ENCODE measurements around the gene PTPRM.

PTPRM gene

DNA sequence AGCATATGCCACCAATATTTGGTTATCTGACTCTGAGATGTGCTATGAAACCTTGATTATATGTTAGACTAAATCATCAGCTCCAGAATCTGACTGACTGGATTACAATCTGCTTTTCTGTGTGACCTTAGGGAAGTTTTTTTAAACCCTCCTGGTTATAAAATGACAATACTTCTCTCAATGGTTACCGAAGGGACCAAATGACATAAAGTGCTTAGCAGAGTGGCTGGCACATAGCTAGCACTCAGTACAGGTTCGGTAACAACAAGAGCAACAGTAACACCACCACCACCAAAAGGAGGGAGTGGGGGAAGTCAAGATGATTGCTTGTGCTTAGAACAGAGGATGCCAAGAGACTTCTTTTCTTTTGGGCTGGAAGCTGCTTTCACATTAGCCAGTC is 306.2 kb downstream of the PTPRM start:
- no peak for DNase-seq

GRCh38 chr18:7876354-7877104 is 309.4 kb downstream of the PTPRM start:
- no peak for DNase-seq

DNA sequence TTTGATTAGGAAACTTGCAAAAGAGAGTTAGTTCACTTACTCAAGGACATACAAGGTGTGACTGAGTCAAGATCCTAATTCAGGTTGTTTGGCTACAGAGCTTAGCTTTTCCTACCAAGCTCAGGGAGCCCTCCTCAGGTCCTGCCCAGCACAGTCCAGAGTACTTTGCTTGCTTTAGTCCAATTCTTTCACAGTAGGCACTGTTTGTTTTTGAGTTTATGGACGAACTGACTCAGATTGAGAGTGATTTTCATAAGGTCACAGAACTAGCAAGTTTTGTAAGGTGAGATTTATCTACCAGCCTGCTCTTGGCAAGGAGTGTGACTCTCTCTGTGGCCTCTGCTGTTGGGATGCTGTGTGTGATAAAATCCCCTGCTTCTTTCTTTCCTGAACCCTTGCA is 310.5 kb downstream of the PTPRM start:
- DNase-seq = no peak

GRCh38 chr18:7878265-7879211 is 311.4 kb downstream of the PTPRM start:
- DNase-seq = no peak

DNA sequence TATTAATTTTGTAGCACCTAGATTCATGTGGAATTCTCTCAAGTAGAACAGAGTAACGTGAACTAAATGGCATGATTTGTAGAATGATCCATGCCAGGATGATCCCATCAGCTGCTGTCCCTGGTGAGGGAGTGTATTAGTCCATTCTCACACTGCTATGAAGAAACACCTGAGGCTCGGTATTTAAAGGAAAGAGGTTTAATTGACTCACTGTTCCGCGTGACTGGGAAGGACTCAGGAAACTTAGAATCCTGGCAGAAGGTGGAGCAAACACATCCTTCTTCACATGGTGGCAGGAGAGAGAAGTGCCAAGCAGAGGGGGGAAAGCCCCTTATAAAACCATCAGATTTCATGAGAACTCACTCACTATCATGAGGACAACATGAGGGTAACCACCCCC is 312.6 kb downstream of the PTPRM start:
- DNase-seq = no peak

DNA sequence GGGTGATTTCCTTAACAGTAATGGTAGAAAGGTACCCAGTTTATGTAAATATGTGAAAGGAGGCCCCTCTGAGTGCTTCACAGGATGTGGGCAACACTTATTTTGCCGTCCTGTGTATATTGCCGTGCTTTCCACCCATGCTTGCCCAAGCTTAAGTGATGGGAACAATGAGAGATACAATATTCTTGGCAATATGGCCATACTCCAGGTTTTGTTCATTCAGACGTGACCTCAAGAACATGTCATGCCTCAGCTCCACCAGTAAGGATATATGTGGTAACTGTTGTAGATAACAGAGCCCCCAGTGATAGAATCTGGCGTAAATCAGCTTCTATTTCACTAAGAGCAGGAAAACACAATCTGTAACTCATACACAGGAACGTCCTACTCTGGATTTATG is 318.7 kb downstream of the PTPRM start:
- no peak for DNase-seq

DNA sequence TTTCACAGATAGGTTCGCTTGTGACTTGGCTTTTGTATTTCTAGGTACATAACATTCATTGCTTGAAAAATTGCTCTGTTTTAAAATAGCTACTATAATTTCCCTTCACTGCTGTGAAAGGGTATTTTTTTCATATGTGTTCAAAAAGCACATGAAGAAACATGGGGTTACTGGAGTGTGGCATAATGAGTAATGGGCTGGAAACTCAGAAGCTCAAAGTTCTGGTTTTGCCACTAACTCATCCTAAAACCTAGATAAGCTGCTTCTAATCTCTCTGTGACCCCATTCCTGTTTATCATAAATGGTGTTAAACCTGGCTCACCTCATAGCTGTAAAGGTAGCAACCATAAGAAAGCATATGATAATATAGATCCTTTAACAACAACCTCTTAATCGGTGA is 319.3 kb downstream of the PTPRM start:
- no peak for DNase-seq

DNA sequence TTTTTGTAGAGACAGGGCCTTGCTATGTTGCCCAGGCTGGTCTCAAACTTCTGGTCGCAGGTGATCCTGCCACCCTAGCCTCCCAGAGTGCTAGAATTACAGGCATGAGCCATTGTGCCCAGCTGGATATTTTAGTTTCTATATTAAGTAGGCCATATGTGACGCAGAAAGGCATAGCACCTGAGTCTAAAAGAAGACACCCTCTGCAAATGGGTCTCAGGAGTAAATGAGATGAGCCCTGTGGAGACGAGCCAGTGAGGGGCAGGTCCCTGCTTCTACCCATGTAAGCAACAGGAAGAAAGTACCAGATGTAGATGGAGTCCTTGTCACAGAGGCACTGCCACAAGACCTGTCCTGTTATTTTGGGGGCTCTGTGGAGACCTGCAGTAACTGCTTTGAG is 322.4 kb downstream of the PTPRM start:
- no peak for DNase-seq

- no peak for DNase-seq
Measured at GRCh38 chr18:7890075-7890474, 323.0 kb downstream of the PTPRM start.

GRCh38 chr18:7892556-7892955 is 325.4 kb downstream of the PTPRM start:
- no peak for DNase-seq

DNA sequence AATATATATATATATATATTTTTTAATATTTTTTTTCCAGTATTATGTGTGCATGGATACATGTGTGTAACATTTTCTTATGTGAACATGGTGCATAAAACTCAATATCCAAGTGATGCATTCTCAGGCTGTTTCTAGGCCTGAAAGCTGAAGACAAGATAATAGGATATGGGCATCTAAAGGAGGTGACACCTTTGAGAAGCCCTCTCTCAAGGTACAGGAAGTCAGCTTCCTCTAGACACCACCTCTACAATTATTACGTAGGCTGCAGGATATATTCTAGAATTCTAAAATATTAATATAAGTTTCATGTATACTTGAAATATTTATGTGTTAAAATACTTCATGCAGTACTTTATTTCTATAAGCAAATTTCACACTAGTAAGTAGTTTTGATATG is 327.5 kb downstream of the PTPRM start:
- no peak for DNase-seq

GRCh38 chr18:7895346-7895745 is 328.2 kb downstream of the PTPRM start:
- no peak for DNase-seq

DNA sequence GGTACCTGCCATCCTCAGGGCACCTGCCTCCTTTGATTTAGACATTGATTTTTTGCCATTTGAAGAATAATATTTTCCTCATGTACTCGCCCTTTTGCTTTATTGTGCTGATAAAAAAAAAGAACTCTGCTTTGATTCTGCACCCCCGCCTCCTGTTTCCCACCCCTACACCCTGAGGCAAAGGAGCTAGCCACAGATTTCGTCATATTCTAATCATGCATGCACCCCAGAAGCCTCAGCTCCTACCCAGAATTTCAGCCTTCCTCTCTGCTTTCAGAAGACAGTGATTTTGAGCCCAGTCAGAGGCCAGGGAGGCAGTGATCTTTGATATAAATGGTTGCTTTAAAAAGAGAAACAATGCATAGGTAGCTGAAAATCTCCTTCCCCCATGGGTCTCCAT is 329.0 kb downstream of the PTPRM start:
- no peak for DNase-seq

DNA sequence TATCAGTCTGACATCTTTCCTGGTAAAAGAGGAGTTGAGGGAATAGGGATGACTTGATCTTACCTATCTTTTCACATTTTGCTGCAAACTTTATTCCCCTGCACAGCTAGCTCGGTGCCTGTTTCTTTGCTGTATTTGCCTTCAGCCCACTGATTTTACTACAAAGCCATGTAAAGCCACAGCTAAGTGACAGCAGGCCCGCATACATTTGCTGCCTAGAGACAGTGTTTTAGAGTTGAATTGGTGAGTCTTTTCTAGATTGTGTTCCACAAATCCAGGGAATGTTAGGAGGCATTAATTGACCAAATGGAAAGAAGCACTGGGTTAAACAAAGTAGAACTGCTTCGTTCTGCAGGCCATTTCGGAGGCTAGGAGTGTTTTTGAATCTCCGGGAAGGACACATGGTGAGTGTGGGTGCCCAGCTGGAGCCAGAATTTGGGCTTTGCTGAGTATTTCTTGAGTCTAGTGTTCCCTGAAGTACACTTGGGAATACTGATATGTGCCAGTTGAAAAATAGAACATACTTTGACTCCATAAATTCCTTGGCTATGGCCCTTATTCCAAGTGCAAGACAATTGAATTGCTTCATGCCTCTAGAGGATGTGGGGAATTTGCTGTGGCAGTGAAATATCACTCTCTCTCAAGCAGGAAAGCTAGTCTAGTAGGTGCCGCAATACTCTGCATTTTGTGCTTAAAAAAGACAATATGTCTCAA is 329.8 kb downstream of the PTPRM start:
- DNase-seq = no peak

DNA sequence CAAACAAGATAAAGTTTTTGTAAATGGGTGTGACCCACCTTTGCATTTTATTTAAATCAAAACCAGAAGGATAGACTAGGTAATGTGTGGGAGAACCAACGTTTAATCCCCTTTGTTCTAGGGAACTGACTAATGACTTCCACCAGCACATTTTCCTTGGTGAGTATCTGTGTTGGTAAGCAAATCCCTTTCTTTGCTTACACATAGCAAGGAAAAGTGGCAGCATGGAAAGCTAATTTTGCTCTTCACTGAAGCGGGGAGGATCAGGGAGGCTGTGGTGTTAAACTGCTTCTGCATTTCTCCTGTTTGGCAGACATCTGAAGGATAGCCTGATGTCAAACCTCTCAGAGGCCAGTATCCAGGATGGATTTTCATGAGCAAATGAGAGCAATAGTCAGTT is 331.1 kb downstream of the PTPRM start:
- no peak for DNase-seq

DNA sequence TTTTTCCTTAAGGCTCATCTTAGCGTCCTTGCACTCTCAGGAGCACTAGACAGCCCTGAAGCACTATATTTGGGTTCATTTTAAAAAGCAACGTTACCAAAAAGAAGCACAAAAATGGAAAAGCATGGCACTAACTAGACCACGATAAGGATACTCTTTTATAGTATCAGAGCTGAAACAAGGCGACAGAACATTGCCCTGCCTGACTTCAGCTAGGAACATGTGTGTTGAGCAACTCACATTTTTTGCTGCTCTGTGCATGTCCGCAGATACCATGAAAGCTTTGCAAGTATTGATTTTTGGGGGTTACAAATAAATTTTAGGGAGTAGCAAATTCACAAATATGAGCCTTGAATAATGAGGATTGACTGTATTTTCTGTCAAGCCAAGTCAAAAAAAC is 332.0 kb downstream of the PTPRM start:
- no peak for DNase-seq

DNA sequence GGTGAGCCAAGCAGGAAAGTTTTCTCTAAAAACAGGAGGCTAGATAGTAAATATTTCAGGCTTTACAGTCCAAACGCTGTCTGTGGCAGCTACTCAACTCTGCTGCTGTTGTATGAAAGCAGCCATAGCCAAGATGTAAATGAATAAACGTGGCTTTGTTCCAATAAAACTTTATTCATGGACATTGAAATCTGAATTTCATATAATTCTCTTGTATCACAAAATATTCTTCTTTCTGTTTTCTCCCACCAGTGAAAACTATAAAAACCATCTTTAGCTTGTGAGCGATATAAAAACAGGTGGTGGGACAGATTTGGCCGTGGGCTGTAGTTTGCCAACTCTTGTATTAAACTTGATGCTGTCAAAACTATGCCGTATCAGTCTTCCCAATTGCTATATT is 333.0 kb downstream of the PTPRM start:
- DNase-seq = no peak

DNA sequence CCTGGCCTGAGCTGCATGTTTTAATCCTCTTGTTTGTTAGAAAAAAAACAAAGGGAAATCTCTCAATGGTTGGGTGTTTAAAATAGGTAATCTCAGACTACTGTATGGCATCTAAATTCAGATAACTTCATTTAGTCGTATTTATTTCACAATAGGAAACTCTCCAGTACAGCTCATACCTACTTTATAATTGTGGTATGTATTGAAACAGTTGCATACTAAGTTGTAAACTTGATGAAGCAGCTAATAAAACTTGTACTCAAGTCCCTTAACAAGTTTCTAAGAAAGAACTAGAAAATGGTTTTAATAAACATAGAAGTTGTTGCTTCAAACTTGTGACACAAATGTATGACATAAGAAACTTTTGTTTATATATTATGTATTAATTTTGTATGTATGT is 334.5 kb downstream of the PTPRM start:
- no peak for DNase-seq

DNA sequence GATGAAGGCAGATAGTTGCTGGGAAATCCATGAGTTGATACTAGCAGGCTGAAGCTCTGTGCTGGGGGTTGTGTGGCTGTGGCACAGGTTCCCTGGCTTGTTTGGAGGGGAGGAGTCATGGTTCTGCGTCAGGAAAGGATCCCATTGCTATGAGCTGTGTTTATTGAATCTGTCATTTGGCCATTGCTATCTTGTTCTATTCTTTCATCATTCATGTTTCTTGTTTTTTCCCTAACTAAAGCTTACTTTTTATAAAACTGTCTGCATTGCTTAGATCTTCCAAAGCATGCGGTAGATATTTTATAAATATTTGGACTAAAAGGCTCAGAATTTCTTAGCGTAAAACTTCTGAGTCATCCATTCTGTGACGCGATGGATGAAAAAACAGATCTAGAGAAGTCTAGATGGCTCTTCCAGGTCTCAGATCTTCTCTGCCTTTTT is 335.3 kb downstream of the PTPRM start:
- DNase-seq = no peak

DNA sequence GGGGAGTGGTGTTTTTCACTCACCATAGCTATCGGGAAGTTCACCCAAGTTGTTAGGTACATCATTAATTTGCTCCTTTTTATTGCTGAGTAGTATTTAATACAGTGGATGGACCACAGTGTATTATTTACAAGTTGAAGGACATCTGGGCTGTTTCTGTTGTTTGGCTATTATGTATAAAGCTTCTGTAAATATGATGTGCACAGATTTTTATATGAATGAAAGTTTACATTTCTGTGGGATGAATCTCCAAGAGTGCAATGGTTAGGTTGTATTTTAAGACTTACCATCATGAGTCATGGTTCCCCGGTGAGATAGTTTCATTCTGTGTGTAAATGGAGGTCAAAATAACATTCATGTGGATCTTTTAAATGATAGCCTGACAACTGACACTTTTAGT is 337.4 kb downstream of the PTPRM start:
- DNase-seq = no peak

DNA sequence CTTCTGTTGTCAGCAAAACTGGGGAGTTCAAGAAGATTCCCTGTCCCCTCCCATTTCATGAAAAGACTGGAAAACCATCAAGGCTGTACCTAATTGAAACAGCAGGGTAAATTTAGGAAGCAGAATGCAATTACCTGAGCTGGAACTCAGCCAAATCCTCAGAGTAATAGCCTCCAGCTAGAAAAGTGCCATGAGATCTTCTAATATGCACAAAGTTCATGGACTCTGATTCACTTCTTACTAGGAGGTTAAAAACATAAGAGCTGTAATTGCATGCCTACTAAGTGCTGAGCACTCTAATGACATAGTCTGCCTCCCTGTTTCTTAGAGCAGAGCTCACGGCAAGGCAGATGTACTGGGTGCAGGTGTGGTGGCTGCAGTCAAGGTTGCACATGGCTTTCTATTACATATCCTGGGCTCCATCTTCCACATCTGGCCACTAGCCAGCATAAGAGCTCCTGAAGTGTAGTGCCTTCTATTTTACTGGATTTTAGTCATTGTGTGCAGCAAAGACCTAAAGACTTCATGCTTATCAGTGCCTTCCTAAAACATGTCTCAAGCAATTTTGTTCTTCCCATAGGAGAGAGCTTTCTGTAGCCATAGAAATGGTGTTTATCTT is 341.7 kb downstream of the PTPRM start:
- DNase-seq = no peak

- no peak for DNase-seq
Measured at GRCh38 chr18:7914834-7915670, 347.9 kb downstream of the PTPRM start.

Data from DMS79 (cell line).